Neuronal stem cell (in vitro differentiated cells): ENCODE data around the gene CELA1.
"Not testable (repeated sequence)": the region's sequence is repeated elsewhere in the genome, so short reads cannot be mapped to it uniquely, and the experiment has no call there.

ENCODE experiments used
- DNase-seq: peaks from one replicate; pipeline ENCODE4 v3.0.0-alpha.2; 2013; ENCODE audit warnings: low spot score
- H2AFZ ChIP-seq: one replicate; pipeline ENCODE4 v1.6.1; 2013; ENCODE audit warnings: mild to moderate bottlenecking, low read length, inconsistent platforms
- H2AK5ac ChIP-seq: 2 replicates; pipeline ENCODE4 v1.6.1; 2013; ENCODE audit warnings: low read depth, mild to moderate bottlenecking, inconsistent platforms, low read length, moderate library complexity, mixed read lengths
- H2BK120ac ChIP-seq: 2 replicates; pipeline ENCODE4 v1.6.1; 2013; ENCODE audit warnings: low read depth, mild to moderate bottlenecking, inconsistent platforms, low read length, moderate library complexity, mixed read lengths
- H2BK12ac ChIP-seq: one replicate; pipeline ENCODE4 v1.6.1; 2013; ENCODE audit warnings: low read length, inconsistent platforms
- H2BK15ac ChIP-seq: 2 replicates; pipeline ENCODE4 v1.6.1; 2013; ENCODE audit warnings: mild to moderate bottlenecking, low read length, inconsistent platforms, mixed read lengths
- H2BK5ac ChIP-seq: one replicate; pipeline ENCODE4 v1.6.1; 2013; ENCODE audit warnings: inconsistent platforms, mild to moderate bottlenecking, low read length, moderate library complexity
- H3K14ac ChIP-seq: one replicate; pipeline ENCODE4 v1.6.1; 2013; ENCODE audit warnings: low read length, inconsistent platforms
- H3K18ac ChIP-seq: 2 replicates; pipeline ENCODE4 v1.6.1; 2013; ENCODE audit warnings: low read length, inconsistent platforms
- H3K23ac ChIP-seq: 2 replicates; pipeline ENCODE4 v1.6.1; 2013; ENCODE audit warnings: low read depth, mild to moderate bottlenecking, mixed read lengths, low read length, inconsistent platforms; ENCODE audit not compliant: poor library complexity
- H3K27ac ChIP-seq: replicated peaks from 3 replicates; pipeline ENCODE4 v1.5.1; 2013; ENCODE audit warnings: low read length, inconsistent platforms
- H3K27me3 ChIP-seq, 3 experiments: 2 replicates each; pipeline ENCODE4 v1.6.1; 2013; ENCODE audit warnings: low read length in 3 of 3, mild to moderate bottlenecking in 2 of 3, inconsistent platforms in 1 of 3, low read depth in 1 of 3, mixed read lengths in 1 of 3, moderate library complexity in 1 of 3; ENCODE audit not compliant: control insufficient read depth in 3 of 3, insufficient read depth in 3 of 3
- H3K36me3 ChIP-seq, 2 donors: replicated peaks in 1 of 2; 2 replicates each; pipeline ENCODE4 v1.6.1; 2013; ENCODE audit warnings: low read length in 2 of 2; ENCODE audit not compliant: control insufficient read depth in 2 of 2, insufficient read depth in 2 of 2
- H3K4ac ChIP-seq: 2 replicates; pipeline ENCODE4 v1.6.1; 2013; ENCODE audit warnings: inconsistent platforms, mild to moderate bottlenecking, low read length, moderate library complexity
- H3K4me1 ChIP-seq, 2 donors: 1 replicate in 1 of 2; 2 replicates in 1 of 2; pipeline ENCODE4 v1.6.1; 2013; ENCODE audit warnings: low read length in 2 of 2, low read depth in 1 of 2; ENCODE audit not compliant: control insufficient read depth in 2 of 2, insufficient read depth in 1 of 2
- H3K4me2 ChIP-seq: one replicate; pipeline ENCODE4 v1.6.1; 2013; ENCODE audit warnings: mild to moderate bottlenecking, low read length, inconsistent platforms; ENCODE audit not compliant: insufficient read depth, poor library complexity, severe bottlenecking
- H3K4me3 ChIP-seq, 2 donors: 2 replicates each; pipeline ENCODE4 v1.5.1; 2013; ENCODE audit warnings: low read length in 2 of 2, mild to moderate bottlenecking in 2 of 2, inconsistent platforms in 1 of 2, moderate library complexity in 1 of 2
- H3K79me1 ChIP-seq: one replicate; pipeline ENCODE4 v1.6.1; 2013; ENCODE audit warnings: low read depth, mild to moderate bottlenecking, inconsistent platforms, low read length, moderate library complexity
- H3K9ac ChIP-seq: one replicate; pipeline ENCODE4 v1.6.1; 2013; ENCODE audit warnings: mild to moderate bottlenecking, low read depth, low read length, inconsistent platforms; ENCODE audit not compliant: poor library complexity
- H3K9me3 ChIP-seq, 2 donors: replicated peaks in 1 of 2; 2 replicates each; pipeline versions ENCODE3 to v1.6.1; 2013; ENCODE audit warnings: low read length in 2 of 2, mild to moderate bottlenecking in 2 of 2, inconsistent platforms in 1 of 2, low read depth in 1 of 2, mixed read lengths in 1 of 2, moderate library complexity in 1 of 2; ENCODE audit not compliant: control insufficient read depth in 2 of 2, insufficient read depth in 1 of 2
- H4K8ac ChIP-seq: one replicate; pipeline ENCODE4 v1.6.1; 2013; ENCODE audit warnings: low read depth, mild to moderate bottlenecking, inconsistent platforms, low read length, moderate library complexity
- H4K91ac ChIP-seq: one replicate; pipeline ENCODE4 v1.6.1; 2013; ENCODE audit warnings: low read length, low read depth, mild to moderate bottlenecking, inconsistent platforms; ENCODE audit not compliant: poor library complexity
- WGBS, 2 donors: extraction: QIAGEN DNeasy Blood & Tissue Kit; methylation state at CpG; one replicate each; pipeline ENCODE4 v1.1.7; 2013; ENCODE audit warnings: missing lambda C conversion rate in 2 of 2, mixed read lengths in 1 of 2; ENCODE audit not compliant: insufficient read length in 2 of 2, insufficient replicate concordance in 1 of 2; ENCODE audit errors: extremely low coverage in 2 of 2; 5-methylcytosine and 5-hydroxymethylcytosine counted together

CELA1 gene

GRCh38 chr12:51295651-51296050 lies 50.8 kb downstream of the CELA1 start:
- DNase-seq: no peak
- no CpG with 5 or more reads among the region's 5 CpGs for WGBS, 2 donors

GRCh38 chr12:51294097-51294496 lies 52.4 kb downstream of the CELA1 start:
- not testable (repeated sequence) for H3K4me2 ChIP-seq, H3K18ac ChIP-seq, DNase-seq, H4K8ac ChIP-seq, H2BK12ac ChIP-seq, H3K23ac ChIP-seq, H2BK5ac ChIP-seq, H2AK5ac ChIP-seq, H4K91ac ChIP-seq, H3K14ac ChIP-seq, H3K9me3 ChIP-seq, H3K4me1 ChIP-seq, H3K27ac ChIP-seq, H3K4me3 ChIP-seq, H3K27me3 ChIP-seq, H3K36me3 ChIP-seq, H2BK120ac ChIP-seq, H3K4ac ChIP-seq, H2AFZ ChIP-seq, H2BK15ac ChIP-seq, H3K79me1 ChIP-seq, H3K9ac ChIP-seq
- no CpG with 5 or more reads among the region's 10 CpGs for WGBS, 2 donors

More at GRCh38 chr12:51295651-51296050, 50.8 kb downstream of the CELA1 start:
- Histone ChIP-seq H3K4ac (no peak overlapping the region), H3K14ac (no peak overlapping the region), H2AFZ (no peak overlapping the region), H3K9ac (no peak overlapping the region), H3K36me3 (no peaks in the 10 kb centered on the region), H2BK5ac (no peak overlapping the region), H3K79me1 (no peaks in the 10 kb centered on the region), H4K91ac (no peak overlapping the region), H3K4me3 (no peak overlapping the region), H2BK15ac (no peak overlapping the region), H3K4me1 (no peaks in the 10 kb centered on the region), H3K27me3 (no peaks in the 10 kb centered on the region), H3K27ac (no peak overlapping the region), H3K4me2 (no peak overlapping the region), H2BK12ac (no peak overlapping the region), H4K8ac (no peak overlapping the region), H3K9me3 (no peaks in the 10 kb centered on the region), H3K23ac (no peak overlapping the region), H2AK5ac (no peak overlapping the region), H2BK120ac (no peak overlapping the region), H3K18ac (no peak overlapping the region)

GRCh38 chr12:51293696-51294095 lies 52.8 kb downstream of the CELA1 start:
- no peak overlapping the region for H3K4ac ChIP-seq
- no peak overlapping the region for H3K9ac ChIP-seq
- no peak overlapping the region for H3K4me2 ChIP-seq
- H3K4me3 ChIP-seq: no peak overlapping the region
- H2BK15ac ChIP-seq: no peak overlapping the region
- H2AFZ ChIP-seq: no peak overlapping the region
- H2BK120ac ChIP-seq: no peak overlapping the region
- no peak overlapping the region for H4K91ac ChIP-seq
- no peaks in the 10 kb centered on the region for H3K27me3 ChIP-seq
- no peak overlapping the region for H4K8ac ChIP-seq
- no peaks in the 10 kb centered on the region for H3K79me1 ChIP-seq
- H3K23ac ChIP-seq: no peak overlapping the region
- H3K27ac ChIP-seq: no peak overlapping the region
- H3K14ac ChIP-seq: no peak overlapping the region
- H2BK12ac ChIP-seq: no peak overlapping the region
- no peak overlapping the region for H2BK5ac ChIP-seq
- H3K4me1 ChIP-seq: no peaks in the 10 kb centered on the region
- H3K18ac ChIP-seq: no peak overlapping the region
- no peaks in the 10 kb centered on the region for H3K9me3 ChIP-seq
- no peak for DNase-seq
- H3K36me3 ChIP-seq: no peaks in the 10 kb centered on the region
- H2AK5ac ChIP-seq: no peak overlapping the region

GRCh38 chr12:51291603-51292513 lies 54.6 kb downstream of the CELA1 start:
- not testable (repeated sequence) for H3K4me2 ChIP-seq, H4K8ac ChIP-seq, H3K27me3 ChIP-seq, H3K4ac ChIP-seq, H3K4me3 ChIP-seq, H3K9me3 ChIP-seq, H3K36me3 ChIP-seq, H3K18ac ChIP-seq, DNase-seq, H2BK5ac ChIP-seq, H3K4me1 ChIP-seq, H2AFZ ChIP-seq, H3K23ac ChIP-seq, H2BK120ac ChIP-seq, H3K9ac ChIP-seq, H4K91ac ChIP-seq, H3K14ac ChIP-seq, H2BK12ac ChIP-seq, H2AK5ac ChIP-seq, H2BK15ac ChIP-seq, H3K79me1 ChIP-seq, H3K27ac ChIP-seq
- no CpG with 5 or more reads among the region's 9 CpGs for WGBS, 2 donors
